NB4 (cell line): ENCODE measurements around the gene CD300LG.

Source experiments
- CTCF ChIP-seq: IDR thresholded peaks from one replicate; pipeline ENCODE4 v1.5.1; 2012; ENCODE audit warnings: low read depth, low read length
- POLR2A ChIP-seq: IDR thresholded peaks from 2 replicates; pipeline ENCODE4 v1.6.1; 2011; ENCODE audit warnings: mild to moderate bottlenecking; ENCODE audit not compliant: insufficient read length; ENCODE audit errors: extremely low read depth

- TF ChIP-seq CTCF (no peak), POLR2A (no peak)
Measured at GRCh38 chr17:43888548-43888947, 41.6 kb downstream of the CD300LG start.
